ENCODE data around the gene RANGAP1.
A peak's percentile ranks its signal among the peaks of the same experiment; 100 is the strongest.
"Not testable (repeated sequence)": the region's sequence is repeated elsewhere in the genome, so short reads cannot be mapped to it uniquely, and the experiment has no call there.

RANGAP1 gene

DNA sequence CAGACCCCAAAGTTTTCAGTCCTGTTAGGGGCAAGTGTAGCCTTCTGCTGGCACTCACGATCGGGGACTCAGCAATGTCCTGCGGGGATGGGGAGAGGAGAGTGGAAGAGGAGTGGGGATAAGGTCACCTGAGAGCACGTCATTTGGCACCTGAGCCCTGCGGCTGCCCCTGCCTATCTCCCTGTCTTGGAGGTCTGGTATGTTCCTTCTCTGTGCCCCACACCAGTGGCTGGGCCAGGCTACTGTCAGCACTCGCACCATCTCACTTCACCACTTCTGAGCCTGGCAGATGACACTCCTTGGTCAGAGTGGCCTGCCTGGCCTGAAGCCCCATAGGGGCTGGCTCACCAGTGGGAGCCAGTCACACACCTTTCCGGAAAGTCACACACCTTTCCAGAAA is 25.1 kb downstream of the RANGAP1 start:
- no peak for DNase-seq (ENCODE audit: insufficient read length, low spot score)
- no peak for FAIRE-seq
- TF ChIP-seq POLR2A (IDR thresholded peaks at IDR 0.05; ENCODE audit: low read depth, low read length): no peak

DNA sequence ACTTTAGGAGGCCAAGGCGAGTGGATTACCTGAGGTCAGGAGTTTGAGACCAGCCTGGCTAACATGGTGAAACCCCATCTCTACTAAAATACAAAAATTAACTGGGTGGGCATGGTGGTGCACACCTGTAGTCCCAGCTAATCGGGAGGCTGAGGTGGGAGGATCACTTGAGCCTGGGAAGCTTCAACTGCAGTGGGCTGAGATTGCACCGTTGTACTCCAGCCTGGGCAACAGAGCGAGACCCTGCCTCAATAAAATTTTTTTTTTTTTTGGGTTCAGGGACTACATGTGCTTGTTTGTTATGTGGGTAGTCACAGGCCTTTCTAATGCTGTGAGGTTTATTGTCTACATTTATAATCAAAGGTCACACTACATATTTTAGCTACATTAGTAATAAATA is 26.2 kb downstream of the RANGAP1 start:
- FAIRE-seq; DNase-seq (ENCODE audit: insufficient read length, low spot score): not testable (repeated sequence)

DNA sequence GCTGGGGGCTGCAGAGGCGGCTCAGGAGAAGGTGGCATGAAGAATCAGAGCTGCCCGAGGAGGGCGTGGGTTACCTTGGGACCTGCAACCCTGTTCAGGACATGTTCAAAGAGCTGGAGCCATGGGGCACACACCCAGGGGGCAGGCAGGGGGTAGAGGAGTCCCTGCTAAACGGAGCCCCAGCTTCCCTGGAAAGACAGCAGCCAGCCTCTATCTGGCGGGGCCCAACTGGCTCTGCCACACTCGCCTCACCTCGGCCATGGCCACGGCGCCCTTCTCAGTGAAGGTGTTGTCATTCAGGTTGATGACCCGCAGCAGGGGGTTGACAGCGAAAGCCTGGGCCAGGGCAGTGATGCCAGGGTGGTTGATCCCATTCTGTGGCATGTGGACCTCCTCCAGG is 28.3 kb downstream of the RANGAP1 start:
- no peak for DNase-seq (ENCODE audit: insufficient read length, low spot score)
- FAIRE-seq: no peak
- TF ChIP-seq POLR2A (IDR thresholded peaks at IDR 0.05; ENCODE audit: low read depth, low read length): no peak

GRCh38 chr22:41256254-41257253 is 29.4 kb downstream of the RANGAP1 start:
- DNase-seq (ENCODE audit: insufficient read length, low spot score) (peak; percentile 61), FAIRE-seq (no peak)

GRCh38 chr22:41254230-41254629 is 31.8 kb downstream of the RANGAP1 start:
- DNase-seq (ENCODE audit: insufficient read length, low spot score): no peak
- FAIRE-seq: no peak
- no peak for TF ChIP-seq POLR2A (IDR thresholded peaks at IDR 0.05; ENCODE audit: low read depth, low read length)

More at GRCh38 chr22:41256254-41257253, 29.4 kb downstream of the RANGAP1 start:
- no peak for TF ChIP-seq POLR2A (IDR thresholded peaks at IDR 0.05; ENCODE audit: low read depth, low read length)

- FAIRE-seq (no peak), DNase-seq (ENCODE audit: insufficient read length, low spot score) (no peak)
- TF ChIP-seq POLR2A (IDR thresholded peaks at IDR 0.05; ENCODE audit: low read depth, low read length): no peak
Measured at GRCh38 chr22:41252365-41252764, 33.6 kb downstream of the RANGAP1 start.

GRCh38 chr22:41250127-41250526 is 35.9 kb downstream of the RANGAP1 start:
- TF ChIP-seq POLR2A (IDR thresholded peaks at IDR 0.05; ENCODE audit: low read depth, low read length): no peak
- FAIRE-seq (no peak), DNase-seq (ENCODE audit: insufficient read length, low spot score) (no peak)

DNA sequence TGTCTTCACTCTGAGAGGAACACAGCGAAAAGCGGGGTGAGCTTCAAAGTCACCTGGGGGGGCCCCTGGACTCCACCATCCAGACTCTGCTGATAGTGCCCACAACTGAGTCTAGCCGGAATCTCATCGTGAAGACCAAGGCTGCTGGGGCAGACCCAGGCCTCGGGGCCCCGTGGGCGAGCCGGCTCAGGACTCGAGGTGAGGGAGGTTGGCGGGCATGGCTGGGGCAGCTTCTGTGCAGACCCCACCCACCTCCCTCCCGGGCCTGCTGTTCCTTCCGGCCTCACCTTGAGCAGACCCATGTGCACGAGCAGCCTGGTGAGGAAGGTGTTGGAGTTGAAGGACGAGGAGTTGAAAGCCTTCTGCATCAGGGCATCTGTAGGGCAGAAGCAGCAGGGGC is 36.5 kb downstream of the RANGAP1 start:
- no peak for FAIRE-seq
- DNase-seq (ENCODE audit: insufficient read length, low spot score): no peak
- TF ChIP-seq POLR2A (IDR thresholded peaks at IDR 0.05; ENCODE audit: low read depth, low read length): no peak

GRCh38 chr22:41248758-41249157 is 37.2 kb downstream of the RANGAP1 start:
- FAIRE-seq (no peak), DNase-seq (ENCODE audit: insufficient read length, low spot score) (no peak)
- TF ChIP-seq POLR2A (IDR thresholded peaks at IDR 0.05; ENCODE audit: low read depth, low read length): no peak

GRCh38 chr22:41248314-41248713 is 37.7 kb downstream of the RANGAP1 start:
- DNase-seq (ENCODE audit: insufficient read length, low spot score) (no peak), FAIRE-seq (no peak)
- no peak for TF ChIP-seq POLR2A (IDR thresholded peaks at IDR 0.05; ENCODE audit: low read depth, low read length)

- no peak for DNase-seq (ENCODE audit: insufficient read length, low spot score)
- TF ChIP-seq POLR2A (IDR thresholded peaks at IDR 0.05; ENCODE audit: low read depth, low read length): no peak
- no peak for FAIRE-seq
Measured at GRCh38 chr22:41247703-41248102, 38.3 kb downstream of the RANGAP1 start.

GRCh38 chr22:41245917-41246499 is 40.0 kb downstream of the RANGAP1 start:
- no peak for FAIRE-seq
- no peak for TF ChIP-seq POLR2A (IDR thresholded peaks at IDR 0.05; ENCODE audit: low read depth, low read length)

DNA sequence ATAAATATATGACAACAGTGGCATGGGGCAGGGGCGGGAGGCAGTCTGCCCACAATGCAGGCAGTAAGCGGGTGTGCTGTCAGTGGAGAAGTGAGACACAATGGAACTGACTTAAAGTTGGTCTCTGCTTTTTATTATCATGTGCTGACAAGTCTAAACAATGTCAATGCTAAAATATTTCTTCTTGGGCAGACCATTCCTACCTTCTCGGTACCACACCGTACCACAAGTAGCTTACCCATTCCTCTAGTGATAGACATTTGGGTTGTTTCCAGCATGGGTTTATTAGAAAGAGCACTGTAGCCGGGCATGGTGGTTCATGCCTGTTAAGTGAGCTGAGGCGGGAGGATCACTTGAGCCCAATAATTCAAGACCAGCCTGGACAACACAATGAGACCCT is 42.6 kb downstream of the RANGAP1 start:
- TF ChIP-seq POLR2A (IDR thresholded peaks at IDR 0.05; ENCODE audit: low read depth, low read length): no peak
- FAIRE-seq (no peak), DNase-seq (ENCODE audit: insufficient read length, low spot score) (no peak)

More at GRCh38 chr22:41245917-41246499, 40.0 kb downstream of the RANGAP1 start:
- no peak for DNase-seq (ENCODE audit: insufficient read length, low spot score)

- DNase-seq (ENCODE audit: insufficient read length, low spot score): no peak
- no peak for FAIRE-seq
- TF ChIP-seq POLR2A (IDR thresholded peaks at IDR 0.05; ENCODE audit: low read depth, low read length): no peak
Measured at GRCh38 chr22:41242396-41243117, 43.4 kb downstream of the RANGAP1 start.

All from H54 (cell line).